ENCODE measurements around the gene PRSS50. TPM values are rescaled to one million over a fixed set of nuclear protein-coding genes. Genes with fewer than 3 reads are reported as not detected.
A peak's percentile ranks its signal among the peaks of the same experiment; 100 is the strongest.
"Not testable (repeated sequence)": the region's sequence is repeated elsewhere in the genome, so short reads cannot be mapped to it uniquely, and the experiment has no call there.

PRSS50 gene
- total and polyA plus RNA-seq, 8 donors = under 0.01 to 0.10 TPM; not detected in 6

- Histone ChIP-seq H3K9me3 (no peaks in the 10 kb centered on the region), H3K36me3 (no peaks in the 10 kb centered on the region), H3K4me3 (no peak overlapping the region), H3K27ac (no peak overlapping the region), H3K4me1 (no peaks in the 10 kb centered on the region), H3K27me3 (no peaks in the 10 kb centered on the region)
- WGBS, 5 donors = 83 to 100% (median 85%) methylated on average over 2 of the region's 2 CpGs
- TF ChIP-seq POLR2AphosphoS5 (IDR thresholded peaks at IDR 0.05) = no peak
- TF ChIP-seq CTCF (IDR thresholded peaks at IDR 0.05) = no peak
- peak in 1 of 2 donors; percentile 37 for DNase-seq
- intact Hi-C loops (cut with DNase I; ENCODE audit: low total_unique reads) = no loop called here
Observed at GRCh38 chr3:46748170-46748569, 30.5 kb upstream of the PRSS50 start.

- Histone ChIP-seq H3K4me3 (no peak overlapping the region), H3K27me3 (no peaks in the 10 kb centered on the region), H3K4me1 (no peaks in the 10 kb centered on the region), H3K36me3 (no peaks in the 10 kb centered on the region), H3K9me3 (no peaks in the 10 kb centered on the region), H3K27ac (no peak overlapping the region)
- DNase-seq = no peak
- intact Hi-C loops (cut with DNase I; ENCODE audit: low total_unique reads) = no loop called here
- TF ChIP-seq POLR2AphosphoS5 (IDR thresholded peaks at IDR 0.05) (no peak), EP300 (IDR thresholded peaks at IDR 0.05) (no peak), CTCF (IDR thresholded peaks at IDR 0.05) (no peak), POLR2A (IDR thresholded peaks at IDR 0.05) (no peak)
Observed at GRCh38 chr3:46746711-46747110, 29.0 kb upstream of the PRSS50 start.

- H3K27me3 ChIP-seq = no peaks in the 10 kb centered on the region
- 67 to 79% (median 74%) methylated on average over 12 of the region's 12 CpGs for WGBS, 5 donors
- no peaks in the 10 kb centered on the region for H3K4me1 ChIP-seq
- TF ChIP-seq POLR2A (IDR thresholded peaks at IDR 0.05) (no peak), CTCF (IDR thresholded peaks at IDR 0.05) (no peak), POLR2AphosphoS5 (IDR thresholded peaks at IDR 0.05) (no peak), EP300 (IDR thresholded peaks at IDR 0.05) (no peak)
- no peaks in the 10 kb centered on the region for H3K36me3 ChIP-seq
- peak in 1 of 2 donors; percentile 54 for DNase-seq
- H3K4me3 ChIP-seq = no peak overlapping the region
- no peak overlapping the region for H3K27ac ChIP-seq
- intact Hi-C loops (cut with DNase I; ENCODE audit: low total_unique reads) = no loop called here
- H3K9me3 ChIP-seq = no peaks in the 10 kb centered on the region
Observed at GRCh38 chr3:46742992-46743585, 25.4 kb upstream of the PRSS50 start.

GRCh38 chr3:46739565-46739964 lies 21.9 kb upstream of the PRSS50 start:
- H3K9me3 ChIP-seq, H3K36me3 ChIP-seq, DNase-seq: not testable (repeated sequence)

GRCh38 chr3:46737329-46737731 lies 19.7 kb upstream of the PRSS50 start:
- DNase-seq = peak in 1 of 2 donors; percentile 30
- intact Hi-C loops (cut with DNase I; ENCODE audit: low total_unique reads) = no loop called here
- Histone ChIP-seq H3K27me3 (peaks cover 0 to 21% (median 0%) of the 10 kb centered on the region in 3 donors), H3K36me3 (no peaks in the 10 kb centered on the region), H3K27ac (no peak overlapping the region), H3K4me3 (no peak overlapping the region), H3K9me3 (no peaks in the 10 kb centered on the region), H3K4me1 (no peaks in the 10 kb centered on the region)
- no peak for TF ChIP-seq EP300 (IDR thresholded peaks at IDR 0.05)
- no peak for TF ChIP-seq POLR2A (IDR thresholded peaks at IDR 0.05)
- no peak for TF ChIP-seq POLR2AphosphoS5 (IDR thresholded peaks at IDR 0.05)
- no peak for TF ChIP-seq CTCF (IDR thresholded peaks at IDR 0.05)
- 46 to 59% (median 53%) methylated on average over 4 of the region's 4 CpGs for WGBS, 5 donors

More at GRCh38 chr3:46739565-46739964, 21.9 kb upstream of the PRSS50 start:
- WGBS, 5 donors = 92 to 99% (median 94%) methylated on average over 3 of the region's 3 CpGs
- H3K27me3 ChIP-seq; intact Hi-C loops (cut with DNase I; ENCODE audit: low total_unique reads); H3K4me1 ChIP-seq; H3K4me3 ChIP-seq; H3K27ac ChIP-seq: not testable (repeated sequence)
